ENCODE measurements around the gene SLC44A2. TPM values are rescaled to one million over a fixed set of nuclear protein-coding genes. Genes with fewer than 3 reads are reported as not detected.

SLC44A2 gene
- total RNA-seq, 1 donor: 49.9 TPM

DNA sequence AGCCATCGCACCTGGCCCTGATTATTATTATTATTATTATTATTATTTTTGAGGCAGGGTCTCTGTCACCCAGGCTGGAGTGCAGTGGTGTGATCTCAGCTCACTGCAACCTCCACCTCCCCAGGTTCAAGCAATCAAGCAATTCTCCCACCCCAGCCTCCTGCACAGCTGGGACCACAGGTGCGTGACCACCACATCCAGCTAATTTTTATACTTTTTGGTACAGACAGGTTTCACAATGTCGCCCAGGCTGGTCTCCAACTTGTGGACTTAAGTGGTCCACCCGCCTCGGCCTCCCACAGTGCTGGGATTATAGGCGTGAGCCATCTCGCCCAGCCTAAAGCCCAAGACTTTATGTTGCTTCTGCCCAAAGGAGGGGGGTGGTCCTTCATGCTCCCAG lies 32.2 kb upstream of the SLC44A2 start:
- TF ChIP-seq, protein P1, sequence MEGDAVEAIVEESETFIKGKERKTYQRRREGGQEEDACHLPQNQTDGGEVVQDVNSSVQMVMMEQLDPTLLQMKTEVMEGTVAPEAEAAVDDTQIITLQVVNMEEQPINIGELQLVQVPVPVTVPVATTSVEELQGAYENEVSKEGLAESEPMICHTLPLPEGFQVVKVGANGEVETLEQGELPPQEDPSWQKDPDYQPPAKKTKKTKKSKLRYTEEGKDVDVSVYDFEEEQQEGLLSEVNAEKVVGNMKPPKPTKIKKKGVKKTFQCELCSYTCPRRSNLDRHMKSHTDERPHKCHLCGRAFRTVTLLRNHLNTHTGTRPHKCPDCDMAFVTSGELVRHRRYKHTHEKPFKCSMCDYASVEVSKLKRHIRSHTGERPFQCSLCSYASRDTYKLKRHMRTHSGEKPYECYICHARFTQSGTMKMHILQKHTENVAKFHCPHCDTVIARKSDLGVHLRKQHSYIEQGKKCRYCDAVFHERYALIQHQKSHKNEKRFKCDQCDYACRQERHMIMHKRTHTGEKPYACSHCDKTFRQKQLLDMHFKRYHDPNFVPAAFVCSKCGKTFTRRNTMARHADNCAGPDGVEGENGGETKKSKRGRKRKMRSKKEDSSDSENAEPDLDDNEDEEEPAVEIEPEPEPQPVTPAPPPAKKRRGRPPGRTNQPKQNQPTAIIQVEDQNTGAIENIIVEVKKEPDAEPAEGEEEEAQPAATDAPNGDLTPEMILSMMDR (IDR thresholded peaks at IDR 0.05; ENCODE audit: extremely low read depth, low read depth, low read length): no peak
- H3K79me2 ChIP-seq (ENCODE audit: insufficient read depth, low read length): no peaks in the 10 kb centered on the region

DNA sequence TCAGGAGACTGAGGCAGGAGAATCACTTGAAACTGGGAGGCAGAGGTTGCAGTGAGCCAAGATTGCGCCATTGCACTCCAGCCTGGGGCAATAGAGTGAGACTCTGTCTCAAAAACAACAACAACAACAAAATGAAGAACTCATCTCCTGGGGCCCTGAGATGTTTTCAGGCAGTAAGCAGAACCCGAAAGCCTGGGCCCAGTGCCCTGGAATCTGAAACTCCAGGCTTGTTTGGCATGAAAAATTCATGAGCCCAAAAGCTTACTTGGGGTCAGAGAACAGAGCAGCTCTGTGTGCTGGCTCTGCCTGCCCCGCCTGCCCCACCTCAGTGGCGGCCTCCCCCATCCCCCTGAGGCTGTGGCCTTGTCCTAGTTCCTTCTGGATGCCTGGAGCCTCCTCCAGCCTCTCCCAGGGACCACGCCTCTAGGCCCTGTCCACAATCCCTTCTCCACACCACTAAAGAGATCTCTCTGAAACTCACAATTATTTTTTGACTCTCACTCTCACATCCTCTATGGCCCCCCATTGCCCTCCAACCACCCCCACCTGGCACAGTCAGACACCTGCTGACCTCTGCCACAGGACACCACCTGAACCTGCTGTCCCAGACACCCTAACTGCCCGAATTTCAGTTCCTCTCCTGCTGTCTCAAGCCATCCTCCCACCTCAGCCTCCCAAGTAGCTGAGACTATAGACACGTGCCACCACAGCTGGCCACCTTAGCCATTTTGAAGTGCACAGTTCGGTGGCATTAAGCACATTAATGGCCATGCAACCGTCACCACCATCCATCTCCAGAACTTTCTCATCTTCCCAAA lies 31.3 kb upstream of the SLC44A2 start:
- H3K79me2 ChIP-seq (ENCODE audit: insufficient read depth, low read length): no peaks in the 10 kb centered on the region
- H3K27me3 ChIP-seq (ENCODE audit: insufficient read depth, low read length): peaks cover 4% of the 10 kb centered on the region
- no peak overlapping the region for H2AFZ ChIP-seq (ENCODE audit: low read length)
- no peaks in the 10 kb centered on the region for H4K20me1 ChIP-seq (ENCODE audit: insufficient read depth, low read length)
- H3K9me3 ChIP-seq (ENCODE audit: low read depth, low read length): no peaks in the 10 kb centered on the region
- H3K4me3 ChIP-seq (ENCODE audit: insufficient read depth, low read length): no peak overlapping the region
- TF ChIP-seq, protein P1 (IDR thresholded peaks at IDR 0.05; ENCODE audit: extremely low read depth, low read depth, low read length): no peak
- no peaks in the 10 kb centered on the region for H3K36me3 ChIP-seq (ENCODE audit: insufficient read depth, low read length)
- no peak for DNase-seq (ENCODE audit: insufficient read length, low spot score, missing footprints)
- H3K4me2 ChIP-seq (ENCODE audit: insufficient read depth, low read length): no peak overlapping the region
- H3K27ac ChIP-seq (ENCODE audit: low read depth, low read length): no peak overlapping the region
- no peaks in the 10 kb centered on the region for H3K4me1 ChIP-seq (ENCODE audit: insufficient read depth, low read length)

More for the DNA sequence above, 32.2 kb upstream of the SLC44A2 start:
- Histone ChIP-seq H3K27ac (ENCODE audit: low read depth, low read length) (no peak overlapping the region), H3K4me2 (ENCODE audit: insufficient read depth, low read length) (no peak overlapping the region), H3K36me3 (ENCODE audit: insufficient read depth, low read length) (no peaks in the 10 kb centered on the region), H3K27me3 (ENCODE audit: insufficient read depth, low read length) (peaks cover 4% of the 10 kb centered on the region), H3K4me3 (ENCODE audit: insufficient read depth, low read length) (no peak overlapping the region), H3K4me1 (ENCODE audit: insufficient read depth, low read length) (no peaks in the 10 kb centered on the region), H2AFZ (ENCODE audit: low read length) (no peak overlapping the region), H3K9me3 (ENCODE audit: low read depth, low read length) (no peaks in the 10 kb centered on the region), H4K20me1 (ENCODE audit: insufficient read depth, low read length) (no peaks in the 10 kb centered on the region)
- no peak for DNase-seq (ENCODE audit: insufficient read length, low spot score, missing footprints)

DNA sequence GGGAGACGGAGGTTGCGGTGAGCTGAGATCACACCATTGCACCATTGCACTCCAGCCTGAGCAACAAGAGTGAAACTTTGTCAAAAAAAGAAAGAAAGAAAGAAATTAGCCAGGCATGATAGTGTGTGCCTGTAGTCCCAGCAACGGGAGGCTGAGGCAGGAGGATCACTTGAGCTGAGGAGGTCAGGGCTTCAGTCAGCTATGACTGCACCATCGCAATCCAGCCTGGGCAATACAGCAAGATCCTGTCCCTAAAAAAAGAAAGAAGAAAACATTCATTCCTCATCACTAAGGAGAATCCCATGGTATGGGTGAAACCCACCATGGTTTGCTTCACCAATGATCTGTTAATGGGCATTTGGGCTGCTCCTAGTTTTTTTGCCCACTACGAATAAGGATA lies 25.2 kb upstream of the SLC44A2 start:
- Histone ChIP-seq H3K4me2 (ENCODE audit: insufficient read depth, low read length) (no peak overlapping the region), H3K27me3 (ENCODE audit: insufficient read depth, low read length) (peaks cover 7% of the 10 kb centered on the region), H3K79me2 (ENCODE audit: insufficient read depth, low read length) (peaks cover 28% of the 10 kb centered on the region), H4K20me1 (ENCODE audit: insufficient read depth, low read length) (no peaks in the 10 kb centered on the region), H3K4me1 (ENCODE audit: insufficient read depth, low read length) (peaks cover 12% of the 10 kb centered on the region), H3K27ac (ENCODE audit: low read depth, low read length) (no peak overlapping the region), H3K36me3 (ENCODE audit: insufficient read depth, low read length) (no peaks in the 10 kb centered on the region), H2AFZ (ENCODE audit: low read length) (no peak overlapping the region), H3K4me3 (ENCODE audit: insufficient read depth, low read length) (no peak overlapping the region), H3K9me3 (ENCODE audit: low read depth, low read length) (no peaks in the 10 kb centered on the region)
- DNase-seq (ENCODE audit: insufficient read length, low spot score, missing footprints): no peak
- TF ChIP-seq, protein P1 (IDR thresholded peaks at IDR 0.05; ENCODE audit: extremely low read depth, low read depth, low read length): no peak

DNA sequence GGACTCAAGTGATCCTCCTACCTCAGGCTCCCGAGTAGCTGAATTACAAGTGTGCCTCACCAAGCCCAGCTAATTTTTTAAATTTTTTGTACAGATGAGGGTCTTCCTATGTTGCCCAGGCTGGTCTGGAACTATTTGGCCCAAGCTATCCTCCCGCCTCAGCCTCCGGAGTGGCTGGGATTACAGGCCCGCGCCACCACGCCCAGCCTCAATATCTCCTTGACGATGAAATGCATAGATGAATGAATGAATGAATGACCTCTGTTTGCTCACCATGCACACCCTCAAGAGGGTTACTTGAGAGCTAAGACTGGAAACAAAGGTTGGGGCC lies 23.4 kb upstream of the SLC44A2 start:
- TF ChIP-seq, protein P1 (IDR thresholded peaks at IDR 0.05; ENCODE audit: extremely low read depth, low read depth, low read length): no peak
- H3K36me3 ChIP-seq (ENCODE audit: insufficient read depth, low read length): no peaks in the 10 kb centered on the region

More for the DNA sequence above, 23.4 kb upstream of the SLC44A2 start:
- H3K27me3 ChIP-seq (ENCODE audit: insufficient read depth, low read length): peaks cover 3% of the 10 kb centered on the region
- H3K4me3 ChIP-seq (ENCODE audit: insufficient read depth, low read length): no peak overlapping the region
- H3K4me1 ChIP-seq (ENCODE audit: insufficient read depth, low read length): peaks cover 12% of the 10 kb centered on the region
- no peaks in the 10 kb centered on the region for H3K9me3 ChIP-seq (ENCODE audit: low read depth, low read length)
- H3K4me2 ChIP-seq (ENCODE audit: insufficient read depth, low read length): peak overlapping the region; percentile 55
- DNase-seq (ENCODE audit: insufficient read length, low spot score, missing footprints): no peak
- peaks cover 30% of the 10 kb centered on the region for H3K79me2 ChIP-seq (ENCODE audit: insufficient read depth, low read length)
- H3K27ac ChIP-seq (ENCODE audit: low read depth, low read length): no peak overlapping the region
- H2AFZ ChIP-seq (ENCODE audit: low read length): no peak overlapping the region
- H4K20me1 ChIP-seq (ENCODE audit: insufficient read depth, low read length): no peaks in the 10 kb centered on the region
